ENCODE data around the gene TMEM163.
"Not testable (repeated sequence)": the region's sequence is repeated elsewhere in the genome, so short reads cannot be mapped to it uniquely, and the experiment has no call there.

TMEM163 gene

DNA sequence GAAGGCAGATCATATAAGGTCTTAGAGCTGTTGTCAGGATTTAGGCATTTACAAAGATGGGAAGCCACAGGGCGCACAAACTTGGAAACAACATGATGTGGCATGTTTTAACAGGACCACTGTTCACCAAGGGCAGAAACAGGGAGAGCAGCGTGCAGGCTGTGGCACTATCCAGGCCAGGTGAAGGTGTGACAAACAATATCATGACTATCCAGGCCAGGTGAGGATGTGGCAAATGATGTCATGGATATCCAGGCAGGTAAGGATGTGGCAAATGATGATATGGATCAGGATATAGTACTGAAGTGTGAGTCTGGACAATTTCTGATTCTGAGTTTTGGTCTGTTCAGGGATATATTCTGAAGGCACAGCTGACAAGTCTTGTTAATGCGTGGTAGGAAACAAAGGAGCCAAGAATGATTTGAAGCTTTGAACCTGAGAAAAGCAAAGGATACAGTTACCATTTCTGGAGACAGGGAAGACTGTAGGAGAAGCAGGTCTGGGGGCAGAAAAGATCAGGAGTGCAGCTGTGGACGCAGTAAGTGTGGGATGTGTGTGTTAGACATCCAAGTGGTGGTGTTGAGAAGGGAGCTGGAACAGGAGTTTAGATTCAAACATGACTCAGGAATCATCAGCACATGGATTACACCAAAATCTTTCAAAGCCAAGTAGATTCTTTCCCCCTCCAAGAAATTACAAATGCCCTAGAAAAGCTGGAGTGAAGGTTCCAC lies 205.9 kb downstream of the TMEM163 start:
- no peak for DNase-seq

DNA sequence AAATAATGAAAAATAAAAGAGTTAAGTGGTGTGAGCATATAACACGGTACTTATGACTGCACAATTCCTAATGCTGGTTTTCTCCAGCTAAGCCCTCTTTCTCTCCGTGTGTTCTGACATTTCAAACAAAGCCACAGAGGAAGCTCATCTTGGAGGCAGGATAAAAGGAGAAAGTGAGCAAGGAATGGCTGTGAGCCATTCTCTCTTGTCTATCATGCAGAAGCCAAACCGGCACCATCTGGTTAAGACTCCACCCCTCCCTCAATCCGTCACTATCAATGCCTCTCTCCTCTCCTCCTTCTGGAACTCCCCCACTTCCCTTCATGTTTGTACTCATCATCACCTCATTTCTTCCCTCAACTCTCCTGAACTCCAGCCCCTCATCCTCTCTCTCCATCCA lies 210.4 kb downstream of the TMEM163 start:
- no peak for DNase-seq

DNA sequence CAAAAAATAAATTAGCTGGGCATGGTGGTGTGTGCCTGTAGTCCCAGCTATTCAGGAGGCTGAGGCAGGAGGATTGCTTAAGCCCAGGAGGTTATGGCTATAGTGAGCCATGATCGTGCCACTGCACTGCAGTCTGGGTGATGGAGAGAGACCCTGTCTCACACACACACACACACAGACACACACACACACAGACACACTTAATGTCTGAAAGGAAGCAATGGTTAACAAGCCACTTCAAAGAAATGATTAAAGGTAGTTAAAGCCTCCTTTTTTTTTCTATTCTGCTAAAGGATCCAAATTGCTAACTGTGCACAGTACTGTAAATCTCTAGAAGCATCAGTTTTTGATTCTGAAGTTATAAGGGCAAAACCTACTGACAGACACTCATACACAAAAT lies 211.1 kb downstream of the TMEM163 start:
- no peak for DNase-seq

DNA sequence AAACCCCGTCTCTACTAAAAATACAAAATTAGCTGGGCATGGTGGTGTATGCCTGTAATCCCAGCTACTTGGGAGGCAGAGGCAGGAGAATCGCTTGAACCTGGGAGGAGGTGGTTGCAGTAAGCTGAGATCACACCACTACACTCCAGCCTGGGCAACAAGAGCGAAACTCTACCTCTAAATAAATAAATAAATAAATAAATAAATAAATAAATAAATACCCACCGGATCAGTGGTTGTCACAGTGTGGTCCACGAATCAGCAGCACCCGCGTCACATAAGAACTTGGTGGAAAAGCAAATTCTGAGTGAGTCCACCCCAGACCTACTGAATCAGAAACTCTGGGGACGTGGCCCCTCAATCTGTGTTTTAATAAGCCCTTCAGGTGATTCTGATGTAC lies 211.6 kb downstream of the TMEM163 start:
- DNase-seq, result not testable (repeated sequence)

DNA sequence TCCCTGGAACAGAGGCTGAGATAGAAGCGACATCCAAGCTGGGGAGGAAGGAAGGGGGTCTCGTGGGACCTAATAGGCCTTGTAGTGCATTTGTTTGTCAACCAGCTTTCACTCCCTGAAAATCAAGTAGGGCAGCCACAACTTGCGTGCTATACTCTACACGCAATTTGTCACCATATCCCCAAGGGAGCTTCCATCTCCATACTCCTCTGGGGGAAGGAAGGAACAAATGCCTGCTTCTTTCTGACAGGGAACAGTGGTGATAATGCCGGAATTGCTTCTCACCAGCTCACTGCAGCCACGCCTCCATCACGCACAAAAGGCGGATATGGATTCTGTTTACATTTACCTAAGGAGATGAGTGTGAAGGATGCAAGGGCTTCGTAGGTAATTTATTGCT lies 213.4 kb downstream of the TMEM163 start:
- no peak for DNase-seq

DNA sequence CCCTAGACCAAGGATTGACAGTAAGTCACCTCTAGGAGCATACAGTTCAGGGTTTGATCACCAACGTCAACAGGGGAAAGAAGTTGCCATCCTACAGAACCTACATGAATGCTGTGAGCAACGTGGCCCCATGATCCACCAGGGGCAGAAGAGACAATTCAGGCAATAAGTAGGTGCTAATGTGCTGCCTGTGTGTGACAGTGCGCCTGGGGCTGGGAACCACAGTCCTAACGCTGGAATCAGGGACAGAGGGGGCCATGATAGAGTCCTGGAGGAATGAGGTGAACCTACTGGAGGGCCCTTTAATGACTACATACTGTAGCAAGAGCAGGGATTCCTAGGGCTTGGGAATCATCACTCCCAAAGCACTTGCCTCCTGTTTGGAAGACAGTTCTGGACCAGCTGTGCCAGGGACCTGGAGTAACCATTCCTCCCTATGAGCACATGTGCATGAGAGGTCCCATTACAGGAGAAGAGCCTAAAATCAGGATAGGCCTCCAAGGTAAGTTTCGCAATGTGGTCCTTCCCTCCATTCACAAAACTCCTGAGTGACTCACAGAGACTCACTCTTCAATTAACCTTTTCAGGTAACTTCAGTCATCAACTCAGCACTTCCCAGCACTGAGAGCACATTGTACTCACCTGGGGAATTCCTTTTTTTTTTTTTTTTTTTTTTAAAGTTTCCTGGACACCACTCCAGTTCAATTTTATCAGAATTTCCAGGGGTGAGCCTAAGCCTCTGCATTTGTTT lies 214.0 kb downstream of the TMEM163 start:
- DNase-seq, result no peak

DNA sequence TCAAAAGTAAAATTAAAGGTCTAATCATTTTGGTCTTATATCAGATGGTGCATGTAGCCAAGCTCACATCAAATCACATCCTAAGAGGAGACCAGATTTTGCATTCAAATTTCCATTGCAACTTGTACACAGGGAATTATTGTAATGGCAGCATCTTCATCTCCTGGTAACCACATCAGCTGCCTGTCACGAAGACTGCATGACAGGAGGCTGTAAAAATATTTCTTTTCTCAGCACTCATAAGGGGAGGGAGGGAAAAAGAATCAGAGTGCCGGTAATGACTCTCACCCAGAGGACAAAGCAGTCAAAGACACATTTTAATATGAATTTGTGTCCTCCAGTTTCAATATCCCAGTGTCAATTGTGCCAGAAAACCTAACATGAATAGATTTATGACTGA lies 216.7 kb downstream of the TMEM163 start:
- no peak for DNase-seq

DNA sequence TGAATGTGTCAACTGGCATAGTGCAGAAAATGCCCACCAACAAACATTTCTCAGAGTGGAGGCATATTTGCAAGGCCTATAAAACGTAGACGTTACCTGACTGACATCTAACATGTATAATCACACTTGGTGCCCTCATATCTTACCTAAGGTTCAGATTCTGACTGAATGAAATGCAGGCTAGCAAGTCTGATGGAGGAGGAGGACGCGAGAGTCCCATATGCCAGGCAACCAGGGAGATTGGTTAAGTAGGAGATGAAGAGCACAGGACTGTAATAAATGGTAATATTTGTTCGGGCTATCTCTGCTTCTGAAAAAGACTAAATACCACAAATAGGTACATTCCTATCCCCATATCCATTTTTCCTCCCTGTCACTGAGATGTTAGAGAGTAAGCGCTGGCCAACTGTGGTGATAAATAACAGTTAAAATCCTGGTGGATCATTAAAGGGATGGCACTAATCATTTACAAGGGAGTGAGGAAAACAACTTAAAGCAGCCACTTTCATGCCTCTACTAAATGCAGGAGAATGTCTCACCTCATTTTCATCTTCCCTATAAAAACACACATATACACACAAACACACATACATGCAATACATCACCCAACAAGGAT lies 217.2 kb downstream of the TMEM163 start:
- no peak for DNase-seq

DNA sequence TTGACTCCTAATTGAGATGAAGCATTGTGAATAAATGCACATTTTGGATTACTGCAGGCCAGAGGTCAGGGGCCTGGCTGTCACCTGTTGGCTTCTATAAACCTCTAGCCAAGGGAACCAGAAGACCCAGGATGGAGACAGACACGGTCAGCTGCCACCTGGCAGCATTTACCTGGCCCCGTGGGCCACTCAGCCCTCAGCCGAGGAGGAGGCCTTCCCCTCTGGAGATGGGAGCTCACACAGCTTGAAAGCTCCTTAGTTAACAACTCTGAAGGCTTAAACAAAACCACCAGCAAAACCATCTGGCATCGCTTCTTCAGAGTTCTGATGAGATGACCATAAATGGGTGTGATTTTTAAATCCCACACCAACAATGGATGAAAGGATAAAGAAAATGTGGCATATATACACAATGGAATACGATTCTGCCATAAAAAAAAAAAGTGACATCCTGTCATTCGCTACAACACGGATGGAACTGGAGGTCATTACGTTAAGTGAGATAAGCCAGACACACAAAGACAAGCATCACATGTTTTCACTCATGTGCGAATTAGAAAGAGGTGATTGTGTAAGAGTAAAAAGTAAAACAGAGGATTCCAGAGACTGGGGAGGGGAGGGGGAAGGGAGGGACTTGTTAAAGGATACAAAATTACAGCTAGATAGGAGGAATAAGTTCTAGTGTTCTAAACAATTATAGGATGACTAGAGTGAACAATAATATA lies 218.4 kb downstream of the TMEM163 start:
- DNase-seq, result no peak

DNA sequence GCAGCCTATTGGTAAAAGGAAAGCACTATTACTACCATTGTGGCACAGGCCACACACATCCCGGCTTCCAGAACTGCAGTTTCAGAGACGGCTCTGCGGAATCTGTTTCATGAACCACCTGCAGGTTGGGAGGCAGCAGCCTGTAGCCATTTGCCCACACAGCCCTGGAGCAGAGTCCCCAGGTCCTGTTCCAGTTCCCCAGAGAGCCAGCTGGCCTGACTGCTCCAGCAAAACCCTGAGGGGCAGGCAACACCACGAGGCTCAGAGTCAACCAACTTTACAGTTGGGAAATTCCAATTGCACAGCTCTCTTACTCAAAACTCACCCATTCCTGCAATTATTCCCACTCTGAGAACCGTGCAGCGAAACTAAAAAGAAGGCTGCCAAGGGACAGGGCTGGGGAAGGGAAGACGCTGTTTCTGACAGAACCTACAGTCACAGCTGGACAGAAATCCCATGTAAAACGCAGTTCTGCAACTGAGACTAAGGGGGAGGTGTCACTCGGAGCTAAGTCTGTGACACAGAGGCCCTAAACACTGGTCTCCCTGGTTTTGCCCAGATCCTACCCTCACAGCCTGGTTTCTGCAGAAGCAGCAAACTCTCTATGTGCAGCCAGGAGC lies 219.4 kb downstream of the TMEM163 start:
- DNase-seq, result no peak

DNA sequence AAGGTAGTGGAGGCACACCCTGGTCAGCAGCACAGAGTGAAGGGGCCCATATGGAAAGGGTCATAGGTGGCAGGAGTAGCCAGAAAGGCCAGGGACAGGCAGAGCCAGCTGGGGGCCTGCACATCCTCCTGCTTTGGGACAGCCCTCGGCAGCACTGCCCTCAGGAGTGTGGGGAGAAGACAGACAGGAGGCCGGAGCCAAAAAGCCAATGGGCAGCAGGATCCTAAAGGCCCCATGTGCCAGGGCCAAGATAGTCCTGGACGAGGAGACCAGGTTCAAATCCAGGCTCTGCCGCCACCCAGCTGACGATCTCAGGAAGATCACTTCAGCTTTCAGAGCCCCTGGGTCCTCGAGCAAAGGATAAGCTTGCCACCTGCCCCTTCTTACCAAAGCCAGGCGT lies 220.1 kb downstream of the TMEM163 start:
- no peak for DNase-seq

DNA sequence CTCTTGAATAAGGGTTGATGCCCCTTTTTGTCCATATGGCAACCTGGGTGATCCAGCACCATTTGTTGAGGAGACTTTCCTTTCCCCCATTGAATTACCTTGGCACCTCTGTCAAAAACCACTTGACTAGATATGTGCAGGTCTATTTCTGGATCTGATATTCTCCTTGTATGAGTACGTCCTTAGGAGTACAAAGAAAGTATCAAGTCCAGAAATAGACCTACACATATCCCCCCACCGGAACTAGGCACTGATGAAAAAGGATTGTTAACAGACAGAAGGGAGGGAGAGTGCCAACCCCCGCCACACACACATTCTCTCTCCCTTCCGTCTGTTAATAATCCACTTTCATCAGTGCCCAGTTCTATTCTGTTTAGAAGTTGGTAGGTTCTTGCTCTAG lies 225.0 kb downstream of the TMEM163 start:
- DNase-seq, result no peak

DNA sequence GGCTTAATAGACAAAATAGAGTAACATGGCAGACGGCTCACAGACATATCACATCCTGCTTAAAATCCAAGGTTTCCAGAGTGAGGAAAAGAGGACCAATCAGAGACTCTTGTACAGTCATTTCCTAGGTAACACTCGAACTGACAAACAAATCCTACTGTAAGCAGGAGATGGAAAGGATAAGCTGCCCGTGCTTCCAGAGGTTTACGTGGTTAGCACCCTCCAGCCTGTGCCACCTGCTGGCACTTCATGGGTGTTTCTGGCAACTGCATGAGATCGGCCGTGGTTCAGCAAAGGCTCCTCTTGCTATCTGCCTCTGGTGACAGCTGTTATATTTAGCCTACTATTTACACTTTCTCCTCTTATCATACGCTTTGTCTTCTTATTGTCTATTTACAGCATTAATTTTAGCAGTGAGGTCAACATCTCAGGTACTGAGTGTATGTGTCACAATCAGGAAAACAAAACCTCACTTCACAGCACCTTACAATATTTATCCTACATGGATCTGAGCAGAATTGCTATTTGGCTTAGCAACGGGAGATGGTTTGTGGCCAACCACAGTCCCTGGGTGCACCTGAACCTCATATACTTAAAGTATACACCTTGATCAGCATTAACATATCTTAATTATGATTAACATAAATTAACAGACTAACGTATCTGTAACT lies 226.9 kb downstream of the TMEM163 start:
- no peak for DNase-seq

DNA sequence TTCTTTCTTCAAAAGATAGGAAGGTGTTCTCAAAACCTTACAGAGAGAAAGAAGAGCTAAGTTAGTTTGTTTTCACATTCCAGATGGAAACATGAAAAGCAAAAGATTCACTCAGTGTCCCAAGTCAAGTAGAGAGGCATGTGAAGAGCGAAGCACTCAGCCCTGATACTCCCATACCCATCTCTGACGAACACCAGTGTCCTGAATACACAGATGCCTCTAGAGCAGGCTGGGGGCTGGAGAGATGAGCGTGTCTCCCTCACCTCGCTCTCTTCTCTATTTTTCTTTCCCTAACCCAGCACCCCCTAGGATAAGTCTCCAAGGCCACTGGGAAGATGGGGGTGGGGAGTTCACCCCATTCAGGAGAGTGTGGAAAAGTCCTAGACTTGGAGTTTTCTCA lies 227.8 kb downstream of the TMEM163 start:
- DNase-seq, result no peak

DNA sequence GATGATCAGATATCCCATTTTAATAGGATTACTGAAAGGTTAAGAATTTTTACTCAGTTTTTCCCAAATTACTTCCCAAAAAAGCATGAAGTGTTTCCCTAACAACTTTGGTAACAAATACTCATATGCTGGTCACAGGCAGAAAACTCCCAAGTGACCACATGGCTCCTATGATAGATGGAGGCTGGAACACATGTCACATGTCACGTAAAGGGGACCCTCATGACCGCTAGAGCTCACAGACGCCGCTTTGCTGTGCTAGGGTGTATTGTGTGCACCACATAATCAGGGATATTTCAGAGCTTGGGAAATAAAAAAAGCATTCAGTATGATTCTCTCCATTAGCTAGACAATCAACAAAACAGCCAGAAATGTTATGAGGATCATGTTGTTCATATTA lies 228.2 kb downstream of the TMEM163 start:
- DNase-seq, result no peak

DNA sequence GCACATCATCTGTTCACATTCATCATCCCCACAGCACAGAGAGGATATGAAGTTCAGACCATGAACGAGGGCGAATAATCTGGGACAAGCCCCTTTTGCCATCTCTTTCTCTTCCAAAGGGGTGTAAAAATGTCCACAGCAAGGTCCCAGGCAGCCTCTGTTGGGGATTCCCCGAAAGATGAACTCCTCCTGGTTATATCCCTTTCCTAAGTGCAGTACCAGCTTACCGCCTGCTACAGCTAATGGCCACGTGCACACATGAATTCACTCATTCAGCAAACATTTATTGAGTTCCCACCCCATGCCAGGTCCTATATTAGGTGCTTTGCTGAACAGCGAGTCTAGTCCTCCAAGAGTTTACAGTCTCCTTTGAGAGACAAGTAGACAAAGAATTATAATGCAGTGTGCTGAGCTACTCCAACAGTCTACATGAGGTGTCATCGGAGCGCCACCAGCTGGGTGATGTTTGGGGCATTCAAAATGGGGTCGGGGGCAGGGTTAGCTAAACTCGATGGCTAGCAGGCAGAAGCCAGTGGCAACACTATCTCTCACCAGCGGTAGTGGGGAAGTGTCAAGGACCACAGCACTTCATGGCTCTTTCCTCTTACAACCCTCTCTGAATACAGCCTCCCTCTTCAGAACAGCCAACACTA lies 228.9 kb downstream of the TMEM163 start:
- DNase-seq, result no peak

DNA sequence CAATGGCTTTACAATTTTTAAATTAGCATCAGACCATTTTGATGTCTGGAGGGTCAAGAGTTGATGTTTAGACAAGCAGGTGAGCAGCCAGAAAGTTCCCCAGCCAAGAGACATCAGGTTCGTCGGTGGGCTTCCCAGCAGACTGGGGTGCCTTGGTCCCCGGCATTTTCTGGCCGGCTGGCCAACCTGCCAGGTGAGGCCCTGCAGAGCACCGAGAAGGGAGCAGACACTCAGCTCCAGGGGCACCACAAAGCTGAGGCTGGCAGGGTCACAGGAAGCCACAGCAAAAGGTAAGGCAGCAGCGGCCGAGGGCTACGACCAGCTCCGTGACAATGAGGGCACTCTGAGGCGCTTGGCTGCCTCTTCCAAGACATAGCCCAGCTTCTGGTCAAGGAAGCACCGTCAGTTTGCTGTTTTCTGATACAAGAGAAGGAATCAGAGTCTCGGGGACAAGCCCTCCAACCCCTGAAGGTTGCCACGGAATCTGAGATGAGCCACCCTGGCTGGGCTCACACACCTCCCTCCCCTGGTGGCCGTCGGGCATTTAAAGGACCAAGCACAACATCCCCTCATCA lies 235.9 kb downstream of the TMEM163 start:
- DNase-seq, result no peak

DNA sequence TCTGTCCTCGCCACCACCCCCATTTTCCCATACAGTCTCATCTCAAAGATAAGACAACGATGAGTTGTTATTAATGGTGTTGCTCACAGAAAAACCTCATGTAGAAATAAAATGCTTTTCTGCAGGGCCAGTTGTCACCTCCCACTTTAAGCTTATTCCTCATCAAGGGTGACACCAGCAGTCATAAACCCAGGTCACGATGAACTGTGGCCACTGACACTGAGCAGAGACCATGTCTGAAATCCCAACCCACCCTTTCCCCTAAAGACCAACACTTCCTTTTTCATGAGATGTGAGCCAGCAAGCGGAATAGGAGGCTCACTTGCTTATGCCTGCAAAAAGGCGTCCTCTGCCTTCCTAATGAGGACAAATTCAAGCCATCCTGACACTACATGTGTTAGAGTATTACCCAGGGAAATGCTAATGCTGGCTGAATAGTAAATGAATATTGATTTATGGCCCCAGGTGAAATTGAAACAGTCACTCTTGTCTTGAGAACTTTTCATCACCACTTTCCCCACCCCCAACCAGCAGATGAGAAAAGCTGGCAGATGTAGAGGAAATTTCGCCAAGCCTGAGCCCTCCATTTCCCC lies 236.6 kb downstream of the TMEM163 start:
- DNase-seq, result no peak

DNA sequence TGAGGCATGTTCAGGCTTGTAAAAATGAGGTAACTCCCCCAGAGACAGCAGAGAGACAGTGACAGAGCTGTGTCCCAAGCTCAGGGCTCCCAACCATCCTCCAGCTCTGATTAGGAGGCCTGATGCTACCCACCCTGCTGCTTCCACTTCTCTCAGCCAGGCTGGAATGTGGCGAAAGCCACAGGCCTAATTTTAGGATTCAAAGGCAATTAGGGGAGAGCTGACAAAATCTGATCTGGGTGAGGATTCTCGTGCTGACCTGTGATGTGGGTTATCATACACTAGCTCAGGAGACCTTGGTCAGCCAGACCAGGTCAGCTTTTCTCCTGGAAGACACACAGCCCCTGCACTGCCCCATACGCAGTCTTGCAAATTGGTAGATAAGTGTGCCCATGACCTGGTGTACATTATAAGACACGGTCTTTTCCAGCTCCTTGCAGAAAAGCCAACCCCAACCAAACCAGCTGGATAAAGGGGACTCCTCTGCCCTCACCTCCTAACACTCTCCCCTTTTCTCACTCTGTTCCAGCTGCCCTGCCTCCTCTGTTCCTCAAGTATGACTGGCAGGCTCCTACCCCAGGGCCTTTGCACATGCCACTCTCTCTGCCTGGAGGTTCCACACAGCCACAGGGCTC lies 239.0 kb downstream of the TMEM163 start:
- DNase-seq, result no peak

DNA sequence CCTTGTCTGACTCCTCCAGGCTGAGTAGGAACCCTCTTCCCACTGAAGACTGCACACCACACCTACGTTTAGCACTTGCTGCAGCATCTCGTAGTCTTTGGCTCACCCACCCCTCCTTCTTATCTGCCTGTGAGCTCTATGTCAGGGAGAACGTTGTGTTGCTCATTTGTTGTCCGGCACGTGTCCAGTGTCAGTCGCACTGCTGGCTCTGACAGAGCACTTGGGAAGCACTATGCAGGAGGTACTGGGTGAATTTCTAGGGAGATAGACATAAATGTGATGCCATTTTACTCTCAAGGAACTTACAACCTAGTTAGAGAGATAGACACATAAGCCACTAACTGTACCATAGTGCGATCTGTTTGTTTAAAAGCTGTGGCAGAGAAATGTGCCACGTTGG lies 241.8 kb downstream of the TMEM163 start:
- not testable (repeated sequence) for DNase-seq
